ENCODE data around the gene TXNDC17.

- TF ChIP-seq, protein P1, sequence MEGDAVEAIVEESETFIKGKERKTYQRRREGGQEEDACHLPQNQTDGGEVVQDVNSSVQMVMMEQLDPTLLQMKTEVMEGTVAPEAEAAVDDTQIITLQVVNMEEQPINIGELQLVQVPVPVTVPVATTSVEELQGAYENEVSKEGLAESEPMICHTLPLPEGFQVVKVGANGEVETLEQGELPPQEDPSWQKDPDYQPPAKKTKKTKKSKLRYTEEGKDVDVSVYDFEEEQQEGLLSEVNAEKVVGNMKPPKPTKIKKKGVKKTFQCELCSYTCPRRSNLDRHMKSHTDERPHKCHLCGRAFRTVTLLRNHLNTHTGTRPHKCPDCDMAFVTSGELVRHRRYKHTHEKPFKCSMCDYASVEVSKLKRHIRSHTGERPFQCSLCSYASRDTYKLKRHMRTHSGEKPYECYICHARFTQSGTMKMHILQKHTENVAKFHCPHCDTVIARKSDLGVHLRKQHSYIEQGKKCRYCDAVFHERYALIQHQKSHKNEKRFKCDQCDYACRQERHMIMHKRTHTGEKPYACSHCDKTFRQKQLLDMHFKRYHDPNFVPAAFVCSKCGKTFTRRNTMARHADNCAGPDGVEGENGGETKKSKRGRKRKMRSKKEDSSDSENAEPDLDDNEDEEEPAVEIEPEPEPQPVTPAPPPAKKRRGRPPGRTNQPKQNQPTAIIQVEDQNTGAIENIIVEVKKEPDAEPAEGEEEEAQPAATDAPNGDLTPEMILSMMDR (IDR thresholded peaks at IDR 0.05) = no peak
- TF ChIP-seq POLR2A (IDR thresholded peaks at IDR 0.05) = no peak
These were observed 2.7 kb downstream of the TXNDC17 start for GRCh38 chr17:6643451-6644125.

All from testis (tissue), 2 donors.